Mesenchymal stem cell (in vitro differentiated cells and primary cell): ENCODE data around the gene ATG10.
"Not testable (repeated sequence)": the region's sequence is repeated elsewhere in the genome, so short reads cannot be mapped to it uniquely, and the experiment has no call there.

Experiments
- DNase-seq: peaks from one replicate; pipeline ENCODE4 v3.0.0-alpha.2; 2013
- H2AFZ ChIP-seq: one replicate; pipeline ENCODE4 v1.6.1; 2013; ENCODE audit warnings: low read depth, mild to moderate bottlenecking, control low read depth, inconsistent platforms, low read length, moderate library complexity
- H2AK5ac ChIP-seq: 2 replicates; pipeline ENCODE4 v1.6.1; 2013; ENCODE audit warnings: low read length, moderate library complexity, mild to moderate bottlenecking, inconsistent platforms; ENCODE audit not compliant: severe bottlenecking
- H2BK120ac ChIP-seq: one replicate; pipeline ENCODE4 v1.6.1; 2013; ENCODE audit warnings: low read depth, mild to moderate bottlenecking, inconsistent platforms, low read length, moderate library complexity
- H2BK12ac ChIP-seq, 2 experiments: one replicate each; pipeline ENCODE4 v1.6.1; 2013; ENCODE audit warnings: inconsistent platforms in 2 of 2, low read length in 2 of 2, mild to moderate bottlenecking in 2 of 2, moderate library complexity in 2 of 2, control low read depth in 1 of 2
- H2BK15ac ChIP-seq: one replicate; pipeline ENCODE4 v1.6.1; 2013; ENCODE audit warnings: mild to moderate bottlenecking, low read depth, inconsistent platforms; ENCODE audit not compliant: poor library complexity, severe bottlenecking
- H2BK5ac ChIP-seq: 2 replicates; pipeline ENCODE4 v1.6.1; 2013; ENCODE audit warnings: low read depth, mild to moderate bottlenecking, low read length, control low read depth, inconsistent platforms; ENCODE audit not compliant: poor library complexity, severe bottlenecking
- H3K14ac ChIP-seq, 2 experiments: one replicate each; pipeline ENCODE4 v1.6.1; 2013; ENCODE audit warnings: inconsistent platforms in 2 of 2, low read length in 2 of 2, control low read depth in 1 of 2, mild to moderate bottlenecking in 1 of 2, moderate library complexity in 1 of 2
- H3K18ac ChIP-seq, 2 experiments: one replicate each; pipeline ENCODE4 v1.6.1; 2013; ENCODE audit warnings: inconsistent platforms in 2 of 2, low read length in 2 of 2, control low read depth in 1 of 2, low read depth in 1 of 2, mild to moderate bottlenecking in 1 of 2
- H3K23ac ChIP-seq, 2 experiments: one replicate each; pipeline ENCODE4 v1.6.1; 2013; ENCODE audit warnings: inconsistent platforms in 2 of 2, low read length in 2 of 2, mild to moderate bottlenecking in 2 of 2, moderate library complexity in 2 of 2, control low read depth in 1 of 2
- H3K27ac ChIP-seq: 2 replicates; pipeline ENCODE4 v1.5.1; 2013; ENCODE audit warnings: mild to moderate bottlenecking, moderate library complexity, low read length, control low read depth, inconsistent platforms; ENCODE audit not compliant: poor library complexity, severe bottlenecking
- H3K27me3 ChIP-seq, 2 experiments: 2 replicates each; pipeline versions ENCODE4 v1.6.1 to v1.7.0; 2013; ENCODE audit warnings: low read length in 2 of 2, mild to moderate bottlenecking in 2 of 2, moderate library complexity in 2 of 2, control low read depth in 1 of 2, inconsistent platforms in 1 of 2; ENCODE audit not compliant: control insufficient read depth in 1 of 2, insufficient read depth in 1 of 2
- H3K36me3 ChIP-seq, 2 experiments: 2 replicates each; pipeline versions ENCODE4 v1.6.1 to v1.7.0; 2013; ENCODE audit warnings: low read length in 2 of 2, control low read depth in 1 of 2, inconsistent platforms in 1 of 2, low read depth in 1 of 2, mild to moderate bottlenecking in 1 of 2; ENCODE audit not compliant: insufficient read depth in 2 of 2, control insufficient read depth in 1 of 2
- H3K4ac ChIP-seq, 2 experiments: one replicate each; pipeline ENCODE4 v1.6.1; 2013; ENCODE audit warnings: inconsistent platforms in 2 of 2, low read length in 2 of 2, mild to moderate bottlenecking in 2 of 2, moderate library complexity in 2 of 2, control low read depth in 1 of 2, low read depth in 1 of 2
- H3K4me1 ChIP-seq: 2 replicates; pipeline ENCODE4 v1.6.1; 2013; ENCODE audit warnings: low read depth, low read length, control low read depth; ENCODE audit not compliant: control insufficient read depth, insufficient read depth
- H3K4me2 ChIP-seq: 2 replicates; pipeline ENCODE4 v1.6.1; 2013; ENCODE audit warnings: low read length, mild to moderate bottlenecking, inconsistent platforms; ENCODE audit not compliant: poor library complexity, severe bottlenecking
- H3K4me3 ChIP-seq, 2 experiments: 2 replicates each; pipeline versions ENCODE4 v1.5.1 to v1.7.0; 2013; ENCODE audit warnings: low read length in 2 of 2, mild to moderate bottlenecking in 2 of 2, control low read depth in 1 of 2, low read depth in 1 of 2; ENCODE audit not compliant: insufficient read depth in 1 of 2
- H3K79me1 ChIP-seq: replicated peaks from 2 replicates; pipeline ENCODE4 v1.6.1; 2013; ENCODE audit warnings: mild to moderate bottlenecking, control low read depth, low read length, inconsistent platforms; ENCODE audit not compliant: poor library complexity, severe bottlenecking
- H3K9ac ChIP-seq: 2 replicates; pipeline ENCODE4 v1.7.0; 2013; ENCODE audit warnings: mild to moderate bottlenecking, low read length, moderate library complexity
- H3K9me3 ChIP-seq: 2 replicates; pipeline ENCODE4 v1.7.0; 2013; ENCODE audit warnings: mild to moderate bottlenecking, low read length; ENCODE audit not compliant: control insufficient read depth
- H4K8ac ChIP-seq: one replicate; pipeline ENCODE4 v1.6.1; 2013; ENCODE audit warnings: inconsistent platforms, mild to moderate bottlenecking, low read length, moderate library complexity
- H4K91ac ChIP-seq: one replicate; pipeline ENCODE4 v1.6.1; 2013; ENCODE audit warnings: mild to moderate bottlenecking, low read length, inconsistent platforms
- WGBS: methylation state at CpG from one replicate; pipeline ENCODE4 v1.1.7; 2013; ENCODE audit warnings: mixed read lengths; 5-methylcytosine and 5-hydroxymethylcytosine counted together

ATG10 gene

DNA sequence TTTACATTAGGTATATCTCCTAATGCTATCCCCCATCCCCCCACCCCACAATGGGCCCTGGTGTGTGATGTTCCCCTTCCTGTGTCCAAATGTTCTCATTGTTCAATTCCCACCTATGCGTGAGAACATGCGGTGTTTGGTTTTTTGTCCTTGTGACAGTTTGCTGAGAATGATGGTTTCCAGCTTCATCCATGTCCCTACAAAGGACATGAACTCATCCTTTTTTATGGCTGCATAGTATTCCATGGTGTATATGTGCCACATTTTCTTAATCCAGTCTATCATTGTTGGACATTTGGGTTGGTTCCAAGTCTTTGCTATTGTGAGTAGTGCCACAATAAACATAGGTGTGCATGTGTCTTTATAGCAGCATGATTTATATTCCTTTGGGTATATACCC, 138.1 kb downstream of the ATG10 start:
- not testable (repeated sequence) for H3K4me1 ChIP-seq

DNA sequence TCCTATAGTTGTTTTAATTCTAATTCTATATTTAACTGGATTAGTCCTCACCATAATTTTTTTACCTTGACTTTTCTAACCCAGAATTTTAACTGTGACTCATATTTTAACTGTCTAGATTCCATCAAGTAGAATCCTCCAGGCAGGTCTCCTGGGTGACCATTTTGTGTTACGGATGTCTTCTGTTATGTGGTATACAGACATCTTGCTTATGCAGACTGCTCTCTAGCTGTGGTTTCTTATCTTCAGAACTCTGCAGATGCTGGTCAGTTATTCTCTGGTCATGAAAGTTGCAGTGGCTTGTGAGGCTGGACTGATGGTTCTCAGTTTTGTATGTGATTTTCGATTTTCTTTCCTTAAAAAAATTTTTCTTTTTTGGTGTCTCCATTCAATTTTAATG, 139.4 kb downstream of the ATG10 start:
- no peaks in the 10 kb centered on the region for H3K36me3 ChIP-seq
- H3K27me3 ChIP-seq: no peaks in the 10 kb centered on the region
- H3K23ac ChIP-seq: no peak overlapping the region
- H3K4me1 ChIP-seq: no peaks in the 10 kb centered on the region
- no peak overlapping the region for H4K91ac ChIP-seq
- no peak overlapping the region for H2AFZ ChIP-seq
- WGBS: 33% methylated on average over 1 of the region's 2 CpGs
- H4K8ac ChIP-seq: no peak overlapping the region
- H3K9me3 ChIP-seq: no peaks in the 10 kb centered on the region
- DNase-seq: peak; percentile 64
- H3K14ac ChIP-seq: no peak overlapping the region
- H2BK12ac ChIP-seq: no peak overlapping the region
- H2BK15ac ChIP-seq: no peak overlapping the region
- H3K4me2 ChIP-seq: no peak overlapping the region
- H3K79me1 ChIP-seq: no peaks in the 10 kb centered on the region
- no peak overlapping the region for H3K18ac ChIP-seq
- no peak overlapping the region for H3K4ac ChIP-seq
- H2BK120ac ChIP-seq: no peak overlapping the region
- H3K4me3 ChIP-seq: no peak overlapping the region
- H3K27ac ChIP-seq: no peak overlapping the region
- H3K9ac ChIP-seq: no peak overlapping the region
- no peak overlapping the region for H2BK5ac ChIP-seq
- H2AK5ac ChIP-seq: no peak overlapping the region

More for the DNA sequence above, 138.1 kb downstream of the ATG10 start:
- H3K79me1 ChIP-seq, H4K8ac ChIP-seq, H3K27ac ChIP-seq, H2BK15ac ChIP-seq, DNase-seq, H3K18ac ChIP-seq, H3K4me3 ChIP-seq, H4K91ac ChIP-seq, H3K9ac ChIP-seq, H2BK120ac ChIP-seq, H3K23ac ChIP-seq, H3K4ac ChIP-seq, H3K27me3 ChIP-seq, H3K14ac ChIP-seq, H2AK5ac ChIP-seq, H3K4me2 ChIP-seq, H2BK5ac ChIP-seq, H2BK12ac ChIP-seq, H3K9me3 ChIP-seq, H3K36me3 ChIP-seq, H2AFZ ChIP-seq: not testable (repeated sequence)
- no CpG with 5 or more reads among the region's 2 CpGs for WGBS

DNA sequence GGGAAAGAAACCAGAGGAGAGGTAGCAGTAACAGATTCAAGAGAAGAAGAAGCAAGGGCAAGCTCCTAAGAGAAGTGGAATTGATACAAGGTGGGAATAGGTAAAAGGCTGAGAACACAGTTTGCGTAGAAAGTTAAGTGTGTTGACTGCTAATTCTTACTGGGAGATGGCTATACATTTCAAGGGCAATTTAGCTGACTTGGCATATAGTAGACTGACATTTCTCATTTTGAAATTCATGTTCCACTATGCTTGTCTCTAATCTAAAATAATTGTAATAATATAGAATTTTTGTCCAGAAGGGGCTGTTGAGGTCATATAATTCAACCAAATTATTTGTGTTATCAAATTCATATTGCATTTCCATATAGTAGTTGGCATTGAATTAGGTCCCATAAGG, 144.0 kb downstream of the ATG10 start:
- Histone ChIP-seq H2BK5ac (no peak overlapping the region), H3K36me3 (no peaks in the 10 kb centered on the region), H4K91ac (no peak overlapping the region), H3K4ac (no peak overlapping the region), H3K4me3 (no peak overlapping the region), H3K4me2 (no peak overlapping the region), H3K18ac (no peak overlapping the region), H2BK120ac (no peak overlapping the region), H3K27me3 (no peaks in the 10 kb centered on the region), H3K23ac (no peak overlapping the region), H3K27ac (no peak overlapping the region), H2BK15ac (no peak overlapping the region), H2AFZ (no peak overlapping the region), H3K14ac (no peak overlapping the region), H3K79me1 (no peaks in the 10 kb centered on the region), H2BK12ac (no peak overlapping the region), H3K9ac (no peak overlapping the region), H3K4me1 (no peaks in the 10 kb centered on the region), H4K8ac (no peak overlapping the region), H2AK5ac (no peak overlapping the region), H3K9me3 (no peaks in the 10 kb centered on the region)
- no peak for DNase-seq
- 100% methylated on average over 1 of the region's 1 CpG for WGBS

- Histone ChIP-seq H3K4ac (no peak overlapping the region), H2BK120ac (no peak overlapping the region), H2BK5ac (no peak overlapping the region), H3K4me2 (no peak overlapping the region), H3K4me3 (no peak overlapping the region), H2BK12ac (no peak overlapping the region), H3K23ac (no peak overlapping the region), H2AK5ac (no peak overlapping the region), H3K27me3 (no peaks in the 10 kb centered on the region), H4K91ac (no peak overlapping the region), H3K9me3 (peaks cover 5% of the 10 kb centered on the region), H2AFZ (no peak overlapping the region), H3K79me1 (no peaks in the 10 kb centered on the region), H3K18ac (no peak overlapping the region), H3K9ac (no peak overlapping the region), H3K14ac (no peak overlapping the region), H3K4me1 (no peaks in the 10 kb centered on the region), H2BK15ac (no peak overlapping the region), H3K27ac (no peak overlapping the region), H4K8ac (no peak overlapping the region), H3K36me3 (no peaks in the 10 kb centered on the region)
- 90% methylated on average over 4 of the region's 4 CpGs for WGBS
- DNase-seq: no peak
Observed at GRCh38 chr5:82119889-82120288, 148.1 kb downstream of the ATG10 start.
